ENCODE data around the gene KCNC1. TPM values are rescaled to one million over a fixed set of nuclear protein-coding genes. Genes with fewer than 3 reads are reported as not detected.

Gene KCNC1
- polyA plus RNA-seq, 4 donors = 0.13 to 1.3 TPM; not detected in 2

GRCh38 chr11:17799147-17799546, 64.6 kb downstream of the KCNC1 start:
- Histone ChIP-seq H3K36me3 (ENCODE audit: control insufficient read depth in 3 of 3, insufficient read depth in 2 of 3, low read depth in 1 of 3, low read length in 3 of 3) (peaks cover 0 to 3% (median 0%) of the 10 kb centered on the region in 3 donors), H3K4me1 (ENCODE audit: control insufficient read depth in 3 of 3, insufficient read depth in 2 of 3, low read depth in 1 of 3, low read length in 2 of 3) (no peaks in the 10 kb centered on the region), H3K9me3 (ENCODE audit: control insufficient read depth in 2 of 2, insufficient read depth in 1 of 2, low read depth in 1 of 2, low read length in 1 of 2) (peaks cover 0 to 3% of the 10 kb centered on the region in 2 donors), H3K4me3 (ENCODE audit: low read depth in 1 of 3, low read length in 3 of 3) (no peak overlapping the region), H3K27me3 (ENCODE audit: control insufficient read depth in 3 of 3, insufficient read depth in 3 of 3, low read length in 3 of 3) (no peaks in the 10 kb centered on the region), H3K27ac (ENCODE audit: low read depth in 1 of 3, low read length in 2 of 3) (no peak overlapping the region)
- no peak for DNase-seq
- 92 to 97% (median 96%) methylated on average over 5 of the region's 5 CpGs for WGBS, 3 donors
- FAIRE-seq = no peak

GRCh38 chr11:17801166-17801565, 66.6 kb downstream of the KCNC1 start:
- 96 to 100% (median 99%) methylated on average over 2 to 4 of the region's 4 CpGs for WGBS, 3 donors
- peaks cover 0 to 3% (median 0%) of the 10 kb centered on the region in 3 donors for H3K36me3 ChIP-seq (ENCODE audit: control insufficient read depth in 3 of 3, insufficient read depth in 2 of 3, low read depth in 1 of 3, low read length in 3 of 3)
- H3K9me3 ChIP-seq (ENCODE audit: control insufficient read depth in 2 of 2, insufficient read depth in 1 of 2, low read depth in 1 of 2, low read length in 1 of 2) = peaks cover 0 to 3% of the 10 kb centered on the region in 2 donors
- no peak overlapping the region for H3K4me3 ChIP-seq (ENCODE audit: low read depth in 1 of 3, low read length in 3 of 3)
- H3K27ac ChIP-seq (ENCODE audit: low read depth in 1 of 3, low read length in 2 of 3) = no peak overlapping the region
- H3K4me1 ChIP-seq (ENCODE audit: control insufficient read depth in 3 of 3, insufficient read depth in 2 of 3, low read depth in 1 of 3, low read length in 2 of 3) = no peaks in the 10 kb centered on the region
- FAIRE-seq (no peak), DNase-seq (no peak)
- H3K27me3 ChIP-seq (ENCODE audit: control insufficient read depth in 3 of 3, insufficient read depth in 3 of 3, low read length in 3 of 3) = no peaks in the 10 kb centered on the region

- H3K4me1 ChIP-seq (ENCODE audit: control insufficient read depth in 3 of 3, insufficient read depth in 2 of 3, low read depth in 1 of 3, low read length in 2 of 3) = peaks cover 0 to 2% (median 0%) of the 10 kb centered on the region in 3 donors
- FAIRE-seq (no peak), DNase-seq (no peak)
- WGBS, 3 donors = 87 to 96% (median 96%) methylated on average over 4 of the region's 4 CpGs
- no peak overlapping the region for H3K27ac ChIP-seq (ENCODE audit: low read depth in 1 of 3, low read length in 2 of 3)
- H3K36me3 ChIP-seq (ENCODE audit: control insufficient read depth in 3 of 3, insufficient read depth in 2 of 3, low read depth in 1 of 3, low read length in 3 of 3) = peaks cover 0 to 3% (median 0%) of the 10 kb centered on the region in 3 donors
- H3K9me3 ChIP-seq (ENCODE audit: control insufficient read depth in 2 of 2, insufficient read depth in 1 of 2, low read depth in 1 of 2, low read length in 1 of 2) = no peaks in the 10 kb centered on the region
- H3K4me3 ChIP-seq (ENCODE audit: low read depth in 1 of 3, low read length in 3 of 3) = no peak overlapping the region
- no peaks in the 10 kb centered on the region for H3K27me3 ChIP-seq (ENCODE audit: control insufficient read depth in 3 of 3, insufficient read depth in 3 of 3, low read length in 3 of 3)
These were observed 67.9 kb downstream of the KCNC1 start for GRCh38 chr11:17802491-17802890.

- no peak for FAIRE-seq
- no peak overlapping the region for H3K27ac ChIP-seq (ENCODE audit: low read depth in 1 of 3, low read length in 2 of 3)
- WGBS, 3 donors = 86 to 92% (median 86%) methylated on average over 7 of the region's 7 CpGs
These were observed 69.3 kb downstream of the KCNC1 start for GRCh38 chr11:17803754-17804334.

GRCh38 chr11:17805043-17805442, 70.5 kb downstream of the KCNC1 start:
- DNase-seq (no peak), FAIRE-seq (no peak)
- Histone ChIP-seq H3K36me3 (ENCODE audit: control insufficient read depth in 3 of 3, insufficient read depth in 2 of 3, low read depth in 1 of 3, low read length in 3 of 3) (no peaks in the 10 kb centered on the region), H3K27me3 (ENCODE audit: control insufficient read depth in 3 of 3, insufficient read depth in 3 of 3, low read length in 3 of 3) (no peaks in the 10 kb centered on the region), H3K4me3 (ENCODE audit: low read depth in 1 of 3, low read length in 3 of 3) (no peak overlapping the region), H3K9me3 (ENCODE audit: control insufficient read depth in 2 of 2, insufficient read depth in 1 of 2, low read depth in 1 of 2, low read length in 1 of 2) (peaks cover 0 to 4% of the 10 kb centered on the region in 2 donors), H3K4me1 (ENCODE audit: control insufficient read depth in 3 of 3, insufficient read depth in 2 of 3, low read depth in 1 of 3, low read length in 2 of 3) (peaks cover 0 to 3% (median 0%) of the 10 kb centered on the region in 3 donors), H3K27ac (ENCODE audit: low read depth in 1 of 3, low read length in 2 of 3) (no peak overlapping the region)
- WGBS, 3 donors = 93 to 94% (median 94%) methylated on average over 4 of the region's 4 CpGs

More at GRCh38 chr11:17803754-17804334, 69.3 kb downstream of the KCNC1 start:
- Histone ChIP-seq H3K4me3 (ENCODE audit: low read depth in 1 of 3, low read length in 3 of 3) (no peak overlapping the region), H3K27me3 (ENCODE audit: control insufficient read depth in 3 of 3, insufficient read depth in 3 of 3, low read length in 3 of 3) (no peaks in the 10 kb centered on the region), H3K9me3 (ENCODE audit: control insufficient read depth in 2 of 2, insufficient read depth in 1 of 2, low read depth in 1 of 2, low read length in 1 of 2) (peaks cover 0 to 4% of the 10 kb centered on the region in 2 donors), H3K36me3 (ENCODE audit: control insufficient read depth in 3 of 3, insufficient read depth in 2 of 3, low read depth in 1 of 3, low read length in 3 of 3) (peaks cover 0 to 3% (median 0%) of the 10 kb centered on the region in 3 donors), H3K4me1 (ENCODE audit: control insufficient read depth in 3 of 3, insufficient read depth in 2 of 3, low read depth in 1 of 3, low read length in 2 of 3) (peaks cover 0 to 3% (median 0%) of the 10 kb centered on the region in 3 donors)
- no peak for DNase-seq

- WGBS, 3 donors = 93 to 96% (median 94%) methylated on average over 1 of the region's 1 CpG
- Histone ChIP-seq H3K36me3 (ENCODE audit: control insufficient read depth in 3 of 3, insufficient read depth in 2 of 3, low read depth in 1 of 3, low read length in 3 of 3) (no peaks in the 10 kb centered on the region), H3K9me3 (ENCODE audit: control insufficient read depth in 2 of 2, insufficient read depth in 1 of 2, low read depth in 1 of 2, low read length in 1 of 2) (peaks cover 0 to 4% of the 10 kb centered on the region in 2 donors), H3K27ac (ENCODE audit: low read depth in 1 of 3, low read length in 2 of 3) (no peak overlapping the region), H3K27me3 (ENCODE audit: control insufficient read depth in 3 of 3, insufficient read depth in 3 of 3, low read length in 3 of 3) (no peaks in the 10 kb centered on the region), H3K4me3 (ENCODE audit: low read depth in 1 of 3, low read length in 3 of 3) (no peak overlapping the region), H3K4me1 (ENCODE audit: control insufficient read depth in 3 of 3, insufficient read depth in 2 of 3, low read depth in 1 of 3, low read length in 2 of 3) (peaks cover 0 to 3% (median 0%) of the 10 kb centered on the region in 3 donors)
- DNase-seq (no peak), FAIRE-seq (no peak)
These were observed 71.3 kb downstream of the KCNC1 start for GRCh38 chr11:17805873-17806272.

GRCh38 chr11:17807034-17807433, 72.5 kb downstream of the KCNC1 start:
- Histone ChIP-seq H3K4me1 (ENCODE audit: control insufficient read depth in 3 of 3, insufficient read depth in 2 of 3, low read depth in 1 of 3, low read length in 2 of 3) (peaks cover 0 to 3% (median 0%) of the 10 kb centered on the region in 3 donors), H3K36me3 (ENCODE audit: control insufficient read depth in 3 of 3, insufficient read depth in 2 of 3, low read depth in 1 of 3, low read length in 3 of 3) (no peaks in the 10 kb centered on the region), H3K27me3 (ENCODE audit: control insufficient read depth in 3 of 3, insufficient read depth in 3 of 3, low read length in 3 of 3) (no peaks in the 10 kb centered on the region), H3K9me3 (ENCODE audit: control insufficient read depth in 2 of 2, insufficient read depth in 1 of 2, low read depth in 1 of 2, low read length in 1 of 2) (peaks cover 0 to 4% of the 10 kb centered on the region in 2 donors), H3K4me3 (ENCODE audit: low read depth in 1 of 3, low read length in 3 of 3) (no peak overlapping the region), H3K27ac (ENCODE audit: low read depth in 1 of 3, low read length in 2 of 3) (no peak overlapping the region)
- no peak for FAIRE-seq
- no peak for DNase-seq
- WGBS, 3 donors = 86 to 88% (median 86%) methylated on average over 4 of the region's 4 CpGs

- Histone ChIP-seq H3K4me3 (ENCODE audit: low read depth in 1 of 3, low read length in 3 of 3) (no peak overlapping the region), H3K27me3 (ENCODE audit: control insufficient read depth in 3 of 3, insufficient read depth in 3 of 3, low read length in 3 of 3) (no peaks in the 10 kb centered on the region), H3K9me3 (ENCODE audit: control insufficient read depth in 2 of 2, insufficient read depth in 1 of 2, low read depth in 1 of 2, low read length in 1 of 2) (peaks cover 0 to 4% of the 10 kb centered on the region in 2 donors), H3K4me1 (ENCODE audit: control insufficient read depth in 3 of 3, insufficient read depth in 2 of 3, low read depth in 1 of 3, low read length in 2 of 3) (peaks cover 0 to 6% (median 0%) of the 10 kb centered on the region in 3 donors), H3K36me3 (ENCODE audit: control insufficient read depth in 3 of 3, insufficient read depth in 2 of 3, low read depth in 1 of 3, low read length in 3 of 3) (no peaks in the 10 kb centered on the region), H3K27ac (ENCODE audit: low read depth in 1 of 3, low read length in 2 of 3) (no peak overlapping the region)
- FAIRE-seq (no peak), DNase-seq (no peak)
- 96 to 100% (median 100%) methylated on average over 1 of the region's 1 CpG for WGBS, 3 donors
These were observed 75.5 kb downstream of the KCNC1 start for GRCh38 chr11:17810041-17810440.

- Histone ChIP-seq H3K27ac (ENCODE audit: low read depth in 1 of 3, low read length in 2 of 3) (no peak overlapping the region), H3K4me1 (ENCODE audit: control insufficient read depth in 3 of 3, insufficient read depth in 2 of 3, low read depth in 1 of 3, low read length in 2 of 3) (peaks cover 0 to 6% (median 0%) of the 10 kb centered on the region in 3 donors), H3K36me3 (ENCODE audit: control insufficient read depth in 3 of 3, insufficient read depth in 2 of 3, low read depth in 1 of 3, low read length in 3 of 3) (no peaks in the 10 kb centered on the region), H3K9me3 (ENCODE audit: control insufficient read depth in 2 of 2, insufficient read depth in 1 of 2, low read depth in 1 of 2, low read length in 1 of 2) (peaks cover 0 to 4% of the 10 kb centered on the region in 2 donors), H3K27me3 (ENCODE audit: control insufficient read depth in 3 of 3, insufficient read depth in 3 of 3, low read length in 3 of 3) (no peaks in the 10 kb centered on the region), H3K4me3 (ENCODE audit: low read depth in 1 of 3, low read length in 3 of 3) (no peak overlapping the region)
- FAIRE-seq (no peak), DNase-seq (no peak)
- WGBS, 3 donors = 65 to 73% (median 70%) methylated on average over 3 of the region's 3 CpGs
These were observed 76.2 kb downstream of the KCNC1 start for GRCh38 chr11:17810746-17811145.
